ENCODE measurements around the gene IL1RN. TPM values are rescaled to one million over a fixed set of nuclear protein-coding genes. Genes with fewer than 3 reads are reported as not detected.

Gene IL1RN
- total and polyA plus RNA-seq, 4 donors = 0.74 to 11.6 (median 6.6) TPM

DNA sequence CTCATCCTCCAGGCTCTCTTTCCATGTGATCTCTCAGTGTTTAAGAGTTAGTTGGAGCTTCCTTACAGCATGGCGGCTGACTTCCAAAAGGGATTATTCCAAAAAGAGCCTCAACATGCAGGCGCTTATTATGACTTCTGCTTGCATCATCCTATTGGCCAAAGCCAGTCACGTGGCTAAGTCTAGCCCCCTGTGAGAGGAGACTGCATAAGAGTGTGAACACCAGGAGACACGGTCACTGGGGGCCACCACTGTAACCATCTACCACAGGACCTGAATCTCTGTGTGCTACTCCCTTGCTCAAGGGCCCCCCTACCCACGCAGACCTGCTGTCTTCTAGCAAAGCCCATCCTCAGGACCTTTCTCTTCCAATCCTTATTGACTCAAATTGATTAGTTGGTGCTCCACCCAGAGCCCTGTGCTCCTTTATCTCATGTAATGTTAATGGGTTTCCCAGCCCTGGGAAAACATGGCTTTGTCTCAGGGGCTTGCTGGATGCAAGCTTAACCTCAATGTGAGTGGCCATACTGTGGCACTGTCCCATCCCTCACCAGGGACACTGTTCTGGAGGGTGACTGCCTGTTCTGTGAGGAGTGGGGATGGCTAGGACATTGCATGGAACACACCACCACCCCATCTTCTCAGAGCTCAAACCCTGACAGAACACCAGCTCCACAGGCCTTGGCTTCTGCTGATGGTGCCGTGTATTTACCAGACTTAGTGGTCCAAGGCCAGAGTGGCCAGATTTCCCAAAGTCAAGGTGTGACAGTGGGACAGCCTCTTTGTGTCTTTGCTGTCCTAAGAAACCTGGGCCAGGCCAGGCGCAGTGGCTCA is 4.2 kb downstream of the IL1RN start:
- intact Hi-C loops (cut with DNase I) = loop anchor here in 1 of 2 donors (10.0 kb wide), 1 partner anchor 243 kb away; no protein-coding TSS in a partner anchor

DNA sequence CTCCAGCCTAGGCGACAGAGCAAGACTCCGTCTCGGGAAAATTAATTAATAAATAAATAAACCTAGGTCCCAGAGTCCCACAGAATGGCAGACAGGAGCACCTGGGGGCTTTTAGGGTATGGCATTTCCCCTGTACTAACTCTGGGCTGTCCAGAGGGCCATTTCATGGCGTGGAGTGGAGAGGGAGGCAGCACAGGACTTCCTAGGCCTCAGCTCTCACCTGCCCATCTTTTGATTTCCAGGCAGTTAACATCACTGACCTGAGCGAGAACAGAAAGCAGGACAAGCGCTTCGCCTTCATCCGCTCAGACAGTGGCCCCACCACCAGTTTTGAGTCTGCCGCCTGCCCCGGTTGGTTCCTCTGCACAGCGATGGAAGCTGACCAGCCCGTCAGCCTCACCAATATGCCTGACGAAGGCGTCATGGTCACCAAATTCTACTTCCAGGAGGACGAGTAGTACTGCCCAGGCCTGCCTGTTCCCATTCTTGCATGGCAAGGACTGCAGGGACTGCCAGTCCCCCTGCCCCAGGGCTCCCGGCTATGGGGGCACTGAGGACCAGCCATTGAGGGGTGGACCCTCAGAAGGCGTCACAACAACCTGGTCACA is 5.1 kb downstream of the IL1RN start:
- intact Hi-C loops (cut with DNase I) = loop anchor here in 1 of 2 donors (10.0 kb wide), 1 partner anchor 242 kb away; no protein-coding TSS in a partner anchor
- H3K4me1 ChIP-seq (ENCODE audit: control insufficient read depth in 1 of 2, insufficient read depth in 2 of 2, low read length in 2 of 2) = no peaks in the 10 kb centered on the region
- ATAC-seq (ENCODE audit: low FRiP score) (no peak), DNase-seq (no peak)
- WGBS, 2 donors = 90 to 92% methylated on average over 17 of the region's 17 CpGs
- no peak overlapping the region for H3K27ac ChIP-seq (ENCODE audit: low read depth in 1 of 2, low read length in 2 of 2)
- no peaks in the 10 kb centered on the region for H3K27me3 ChIP-seq (ENCODE audit: control insufficient read depth in 1 of 2, insufficient read depth in 2 of 2, low read length in 1 of 2)
- H3K36me3 ChIP-seq (ENCODE audit: control insufficient read depth in 1 of 2, insufficient read depth in 2 of 2, low read length in 1 of 2) = no peaks in the 10 kb centered on the region
- no peak overlapping the region for H3K4me3 ChIP-seq (ENCODE audit: low read length in 2 of 2)
- no peaks in the 10 kb centered on the region for H3K9me3 ChIP-seq (ENCODE audit: control insufficient read depth, low read length)

More for the DNA sequence above, 4.2 kb downstream of the IL1RN start:
- 80 to 86% methylated on average over 7 of the region's 7 CpGs for WGBS, 2 donors
- Histone ChIP-seq H3K27ac (ENCODE audit: low read depth in 1 of 2, low read length in 2 of 2) (no peak overlapping the region), H3K27me3 (ENCODE audit: control insufficient read depth in 1 of 2, insufficient read depth in 2 of 2, low read length in 1 of 2) (no peaks in the 10 kb centered on the region), H3K36me3 (ENCODE audit: control insufficient read depth in 1 of 2, insufficient read depth in 2 of 2, low read length in 1 of 2) (no peaks in the 10 kb centered on the region), H3K4me3 (ENCODE audit: low read length in 2 of 2) (no peak overlapping the region), H3K9me3 (ENCODE audit: control insufficient read depth, low read length) (no peaks in the 10 kb centered on the region), H3K4me1 (ENCODE audit: control insufficient read depth in 1 of 2, insufficient read depth in 2 of 2, low read length in 2 of 2) (no peaks in the 10 kb centered on the region)
- DNase-seq = no peak
- no peak for ATAC-seq (ENCODE audit: low FRiP score)

GRCh38 chr2:113133704-113134598 is 6.6 kb downstream of the IL1RN start:
- intact Hi-C loops (cut with DNase I) = loop anchor here in 1 of 2 donors (10.0 kb wide), 1 partner anchor 241 kb away; no protein-coding TSS in a partner anchor
- ATAC-seq (ENCODE audit: low FRiP score) (no peak), DNase-seq (no peak)

DNA sequence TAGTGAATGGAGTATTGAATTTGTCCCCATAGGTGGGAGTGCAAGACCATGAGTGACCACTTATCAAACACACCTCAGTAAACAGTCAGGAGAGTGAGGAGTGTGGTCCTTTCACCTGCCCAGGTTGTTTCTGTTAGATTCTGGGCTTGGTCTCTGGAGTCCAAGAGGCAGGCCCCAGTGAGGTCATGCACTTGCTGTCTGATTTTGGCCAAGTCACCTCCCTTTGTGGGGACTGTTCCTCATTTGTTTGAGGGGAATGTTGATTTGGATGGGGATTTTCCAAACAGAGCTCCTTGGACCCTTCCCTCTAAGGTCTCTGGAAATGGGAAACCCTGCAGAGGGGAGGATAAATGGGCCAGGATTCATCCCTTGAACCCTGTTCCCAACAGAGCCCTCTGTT is 7.3 kb downstream of the IL1RN start:
- H3K4me1 ChIP-seq (ENCODE audit: control insufficient read depth in 1 of 2, insufficient read depth in 2 of 2, low read length in 2 of 2) = no peaks in the 10 kb centered on the region
- ATAC-seq (ENCODE audit: low FRiP score) = no peak

More at GRCh38 chr2:113133704-113134598, 6.6 kb downstream of the IL1RN start:
- Histone ChIP-seq H3K9me3 (ENCODE audit: control insufficient read depth, low read length) (no peaks in the 10 kb centered on the region), H3K4me1 (ENCODE audit: control insufficient read depth in 1 of 2, insufficient read depth in 2 of 2, low read length in 2 of 2) (no peaks in the 10 kb centered on the region), H3K36me3 (ENCODE audit: control insufficient read depth in 1 of 2, insufficient read depth in 2 of 2, low read length in 1 of 2) (no peaks in the 10 kb centered on the region), H3K4me3 (ENCODE audit: low read length in 2 of 2) (no peak overlapping the region), H3K27ac (ENCODE audit: low read depth in 1 of 2, low read length in 2 of 2) (no peak overlapping the region), H3K27me3 (ENCODE audit: control insufficient read depth in 1 of 2, insufficient read depth in 2 of 2, low read length in 1 of 2) (no peaks in the 10 kb centered on the region)
- WGBS, 2 donors = 63 to 66% methylated on average over 7 of the region's 7 CpGs

DNA sequence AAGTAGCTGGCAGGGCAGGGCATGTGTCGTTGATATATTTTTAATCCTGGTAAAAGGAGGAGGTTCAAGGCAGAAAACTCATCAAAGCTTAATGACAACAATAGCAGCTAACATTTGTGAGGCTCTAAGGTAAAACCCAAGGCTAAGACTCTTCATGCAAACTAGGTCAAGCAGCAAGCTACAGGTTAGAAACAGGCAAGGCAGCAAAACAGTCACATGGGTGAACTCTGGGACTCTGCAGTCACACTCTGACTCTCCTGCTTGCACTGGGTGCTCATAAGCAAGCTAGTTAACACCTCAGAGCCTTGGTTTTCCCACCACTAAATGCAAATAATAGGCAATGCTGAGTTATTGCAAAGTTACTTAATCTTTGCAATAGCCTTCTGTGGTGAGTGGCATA is 7.9 kb downstream of the IL1RN start:
- Histone ChIP-seq H3K4me3 (ENCODE audit: low read length in 2 of 2) (no peak overlapping the region), H3K4me1 (ENCODE audit: control insufficient read depth in 1 of 2, insufficient read depth in 2 of 2, low read length in 2 of 2) (no peaks in the 10 kb centered on the region), H3K36me3 (ENCODE audit: control insufficient read depth in 1 of 2, insufficient read depth in 2 of 2, low read length in 1 of 2) (no peaks in the 10 kb centered on the region), H3K27me3 (ENCODE audit: control insufficient read depth in 1 of 2, insufficient read depth in 2 of 2, low read length in 1 of 2) (peaks cover 0 to 3% of the 10 kb centered on the region in 2 donors), H3K9me3 (ENCODE audit: control insufficient read depth, low read length) (no peaks in the 10 kb centered on the region), H3K27ac (ENCODE audit: low read depth in 1 of 2, low read length in 2 of 2) (no peak overlapping the region)
- ATAC-seq (ENCODE audit: low FRiP score) (no peak), DNase-seq (no peak)
- WGBS, 2 donors = 82 to 87% methylated on average over 1 of the region's 1 CpG
- intact Hi-C loops (cut with DNase I) = loop anchor here (5.0 to 10.0 kb wide), 3 partner anchors 62 to 252 kb away; no protein-coding TSS in a partner anchor

More for the DNA sequence above, 7.3 kb downstream of the IL1RN start:
- Histone ChIP-seq H3K27ac (ENCODE audit: low read depth in 1 of 2, low read length in 2 of 2) (no peak overlapping the region), H3K36me3 (ENCODE audit: control insufficient read depth in 1 of 2, insufficient read depth in 2 of 2, low read length in 1 of 2) (no peaks in the 10 kb centered on the region), H3K4me3 (ENCODE audit: low read length in 2 of 2) (no peak overlapping the region), H3K9me3 (ENCODE audit: control insufficient read depth, low read length) (no peaks in the 10 kb centered on the region), H3K27me3 (ENCODE audit: control insufficient read depth in 1 of 2, insufficient read depth in 2 of 2, low read length in 1 of 2) (peaks cover 0 to 3% of the 10 kb centered on the region in 2 donors)
- intact Hi-C loops (cut with DNase I) = loop anchor here (5.0 to 10.0 kb wide), 3 partner anchors 63 to 253 kb away; no protein-coding TSS in a partner anchor
- no peak for DNase-seq

DNA sequence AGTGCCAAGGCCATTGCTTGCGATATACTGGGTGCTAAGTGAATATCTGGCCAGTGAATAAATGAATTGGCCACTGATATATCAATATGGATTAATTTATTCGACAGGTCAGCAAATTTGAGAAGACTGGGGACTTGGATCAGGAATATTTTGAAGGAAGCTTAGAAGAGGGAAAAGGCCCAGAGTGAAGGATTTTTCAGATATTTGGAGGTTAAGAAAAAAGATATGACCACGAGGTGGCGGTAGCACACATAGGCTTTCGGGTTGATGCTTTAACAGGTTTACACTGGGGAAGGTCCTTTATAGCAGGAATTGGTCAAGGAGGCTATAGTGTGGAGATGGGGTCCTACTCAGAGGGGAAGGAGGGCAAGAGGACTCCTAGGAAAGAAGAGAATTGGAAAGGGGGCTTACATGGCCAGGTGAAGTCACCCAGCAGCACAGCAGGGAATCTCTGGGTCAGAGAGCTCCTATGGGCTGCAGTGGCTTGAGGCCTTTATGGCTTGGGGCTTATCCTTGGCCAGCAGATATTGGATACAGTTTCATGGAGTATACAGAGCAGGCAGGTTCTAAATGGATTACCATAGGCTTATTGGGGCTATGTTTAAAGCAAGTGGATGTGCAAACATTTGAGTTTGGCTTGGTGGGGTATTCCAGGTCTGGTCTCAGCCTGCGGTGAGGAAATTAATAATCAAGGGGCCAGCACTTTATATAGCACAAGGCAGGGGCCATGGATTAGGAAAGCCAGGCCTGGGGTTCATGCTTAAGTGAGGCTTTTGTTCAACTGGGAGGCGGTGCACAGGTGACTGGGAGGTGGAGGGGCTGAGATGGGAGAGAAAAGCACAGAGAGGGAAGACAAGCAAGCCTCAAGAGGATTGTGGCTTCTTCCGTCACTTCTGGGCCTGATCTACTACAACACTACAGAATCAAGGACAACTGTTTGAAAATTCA is 9.7 kb downstream of the IL1RN start:
- H3K36me3 ChIP-seq (ENCODE audit: control insufficient read depth in 1 of 2, insufficient read depth in 2 of 2, low read length in 1 of 2) = no peaks in the 10 kb centered on the region
- H3K9me3 ChIP-seq (ENCODE audit: control insufficient read depth, low read length) = no peaks in the 10 kb centered on the region
- WGBS, 2 donors = 52% methylated on average over 8 of the region's 8 CpGs
- peaks cover 0 to 3% of the 10 kb centered on the region in 2 donors for H3K27me3 ChIP-seq (ENCODE audit: control insufficient read depth in 1 of 2, insufficient read depth in 2 of 2, low read length in 1 of 2)
- no peak for DNase-seq
- H3K4me1 ChIP-seq (ENCODE audit: control insufficient read depth in 1 of 2, insufficient read depth in 2 of 2, low read length in 2 of 2) = no peaks in the 10 kb centered on the region
- no peak overlapping the region for H3K4me3 ChIP-seq (ENCODE audit: low read length in 2 of 2)
- no peak for ATAC-seq (ENCODE audit: low FRiP score)
- intact Hi-C loops (cut with DNase I) = loop anchor here (5.0 to 10.0 kb wide), 3 partner anchors 60 to 250 kb away; no protein-coding TSS in a partner anchor
- H3K27ac ChIP-seq (ENCODE audit: low read depth in 1 of 2, low read length in 2 of 2) = no peak overlapping the region

GRCh38 chr2:113137827-113138226 is 10.4 kb downstream of the IL1RN start:
- intact Hi-C loops (cut with DNase I) = loop anchor here (5.0 to 10.0 kb wide), 3 partner anchors 59 to 249 kb away; no protein-coding TSS in a partner anchor
- Histone ChIP-seq H3K4me1 (ENCODE audit: control insufficient read depth in 1 of 2, insufficient read depth in 2 of 2, low read length in 2 of 2) (no peaks in the 10 kb centered on the region), H3K9me3 (ENCODE audit: control insufficient read depth, low read length) (no peaks in the 10 kb centered on the region), H3K27ac (ENCODE audit: low read depth in 1 of 2, low read length in 2 of 2) (no peak overlapping the region), H3K27me3 (ENCODE audit: control insufficient read depth in 1 of 2, insufficient read depth in 2 of 2, low read length in 1 of 2) (peaks cover 0 to 3% of the 10 kb centered on the region in 2 donors), H3K36me3 (ENCODE audit: control insufficient read depth in 1 of 2, insufficient read depth in 2 of 2, low read length in 1 of 2) (no peaks in the 10 kb centered on the region), H3K4me3 (ENCODE audit: low read length in 2 of 2) (no peak overlapping the region)
- 97 to 99% methylated on average over 1 of the region's 1 CpG for WGBS, 2 donors
- ATAC-seq (ENCODE audit: low FRiP score) (no peak), DNase-seq (no peak)
